Mesodermal cell (in vitro differentiated cells): Measurements from ENCODE around the gene SPATA13.
A peak's percentile ranks its signal among the peaks of the same experiment; 100 is the strongest.

Experiments
- H3K27ac ChIP-seq: 2 replicates; pipeline ENCODE4 v1.7.0; 2013; ENCODE audit warnings: mild to moderate bottlenecking, low read depth, low read length, moderate library complexity; ENCODE audit not compliant: severe bottlenecking
- H3K36me3 ChIP-seq: 2 replicates; pipeline ENCODE4 v1.7.1; 2013; ENCODE audit warnings: mild to moderate bottlenecking, low read length, moderate library complexity; ENCODE audit not compliant: control insufficient read depth, insufficient read depth
- H3K4me1 ChIP-seq: one replicate; pipeline ENCODE4 v1.7.1; 2013; ENCODE audit warnings: mild to moderate bottlenecking, low read length; ENCODE audit not compliant: insufficient read depth, control insufficient read depth, poor library complexity, severe bottlenecking
- H3K4me3 ChIP-seq: 2 replicates; pipeline ENCODE4 v1.7.0; 2013; ENCODE audit warnings: low read length, control low read depth, mild to moderate bottlenecking; ENCODE audit not compliant: insufficient read depth, poor library complexity, severe bottlenecking; ENCODE audit errors: extremely low read depth
- H3K9me3 ChIP-seq: 2 replicates; pipeline ENCODE4 v1.7.1; 2013; ENCODE audit warnings: mild to moderate bottlenecking, low read length, moderate library complexity; ENCODE audit not compliant: control insufficient read depth
- WGBS, 2 experiments: methylation state at CpG; one replicate each; pipeline ENCODE4 v1.1.5; 2013; ENCODE audit warnings: missing lambda C conversion rate in 2 of 2; ENCODE audit not compliant: insufficient coverage in 2 of 2; 5-methylcytosine and 5-hydroxymethylcytosine counted together

SPATA13 gene

DNA sequence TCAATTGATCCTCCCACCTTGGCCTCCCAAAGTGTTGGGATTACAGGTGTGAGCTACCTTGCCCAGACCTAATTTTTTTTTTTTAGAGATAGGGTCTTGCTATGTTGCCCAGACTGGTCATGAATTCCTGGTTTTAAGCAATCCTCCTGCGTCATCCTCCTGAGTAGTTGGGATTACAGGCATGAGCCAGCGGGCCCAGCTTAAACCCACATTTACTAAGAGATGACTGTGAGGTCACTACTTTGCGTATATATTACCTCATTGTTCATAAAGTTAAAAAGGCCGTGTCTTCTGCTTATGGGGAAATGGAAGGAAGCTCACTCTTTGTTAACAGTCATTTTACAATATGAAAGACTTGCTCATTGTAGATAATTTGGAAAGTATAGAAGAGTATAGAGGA lies 109.3 kb downstream of the SPATA13 start:
- WGBS, 2 experiments, result 100% methylated on average over 2 of the region's 4 CpGs; no CpG with 5 or more reads in 1 of the 2 experiments

DNA sequence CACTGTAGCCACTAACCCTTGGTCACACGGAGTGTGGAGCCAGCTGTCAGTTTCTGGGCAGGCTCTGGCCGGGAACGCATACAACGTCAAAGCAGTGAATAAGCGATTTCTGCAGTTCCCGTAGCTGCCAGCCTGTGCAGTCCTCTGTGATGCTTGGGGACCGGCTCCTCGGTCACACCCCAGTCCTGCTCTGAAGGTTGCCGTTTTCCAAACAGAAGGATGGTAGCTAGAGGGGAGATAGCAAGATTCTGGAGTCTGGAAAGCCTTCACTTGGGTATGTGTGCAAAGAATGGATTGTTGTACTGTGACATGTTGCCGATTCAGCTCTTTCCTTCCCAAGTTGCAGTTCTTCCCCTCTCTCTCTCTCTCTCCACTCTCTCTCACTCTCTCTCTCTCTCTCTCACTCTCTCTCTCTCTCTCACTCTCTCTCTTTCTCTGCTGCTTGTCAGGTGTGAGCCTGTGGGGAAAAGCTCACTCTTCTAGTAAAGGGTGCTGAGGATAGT lies 110.2 kb downstream of the SPATA13 start:
- 63 to 64% methylated on average over 8 to 9 of the region's 10 CpGs for WGBS, 2 experiments
- Histone ChIP-seq H3K27ac (peak overlapping the region; percentile 74), H3K36me3 (peaks cover 2% of the 10 kb centered on the region), H3K4me3 (no peak overlapping the region), H3K4me1 (peaks cover 14% of the 10 kb centered on the region), H3K9me3 (no peaks in the 10 kb centered on the region)

More for the DNA sequence above, 109.3 kb downstream of the SPATA13 start:
- Histone ChIP-seq H3K36me3 (peaks cover 2% of the 10 kb centered on the region), H3K27ac (no peak overlapping the region), H3K9me3 (no peaks in the 10 kb centered on the region), H3K4me1 (peaks cover 14% of the 10 kb centered on the region), H3K4me3 (no peak overlapping the region)

DNA sequence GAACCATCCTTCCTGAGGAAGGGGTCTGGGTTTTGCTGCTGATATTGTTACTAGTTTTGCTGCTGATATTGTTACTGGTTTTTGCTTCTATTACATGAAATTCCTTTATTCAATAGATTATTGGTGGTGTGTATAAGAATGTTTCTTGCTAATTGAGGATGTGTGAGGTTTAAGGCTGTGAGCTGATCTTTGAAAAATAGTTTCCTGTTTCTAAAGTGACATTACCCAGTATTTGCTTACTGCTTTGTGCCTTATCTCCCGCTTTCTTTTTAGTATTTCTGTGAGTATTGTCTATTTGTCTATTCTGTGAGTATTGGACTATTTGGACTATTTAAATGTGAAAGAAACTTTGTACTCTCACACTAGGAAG lies 110.7 kb downstream of the SPATA13 start:
- Histone ChIP-seq H3K27ac (peak overlapping the region; percentile 74), H3K4me3 (no peak overlapping the region), H3K36me3 (peaks cover 2% of the 10 kb centered on the region), H3K4me1 (peaks cover 14% of the 10 kb centered on the region), H3K9me3 (no peaks in the 10 kb centered on the region)
- no CpG with 5 or more reads among the region's 1 CpG for WGBS, 2 experiments

DNA sequence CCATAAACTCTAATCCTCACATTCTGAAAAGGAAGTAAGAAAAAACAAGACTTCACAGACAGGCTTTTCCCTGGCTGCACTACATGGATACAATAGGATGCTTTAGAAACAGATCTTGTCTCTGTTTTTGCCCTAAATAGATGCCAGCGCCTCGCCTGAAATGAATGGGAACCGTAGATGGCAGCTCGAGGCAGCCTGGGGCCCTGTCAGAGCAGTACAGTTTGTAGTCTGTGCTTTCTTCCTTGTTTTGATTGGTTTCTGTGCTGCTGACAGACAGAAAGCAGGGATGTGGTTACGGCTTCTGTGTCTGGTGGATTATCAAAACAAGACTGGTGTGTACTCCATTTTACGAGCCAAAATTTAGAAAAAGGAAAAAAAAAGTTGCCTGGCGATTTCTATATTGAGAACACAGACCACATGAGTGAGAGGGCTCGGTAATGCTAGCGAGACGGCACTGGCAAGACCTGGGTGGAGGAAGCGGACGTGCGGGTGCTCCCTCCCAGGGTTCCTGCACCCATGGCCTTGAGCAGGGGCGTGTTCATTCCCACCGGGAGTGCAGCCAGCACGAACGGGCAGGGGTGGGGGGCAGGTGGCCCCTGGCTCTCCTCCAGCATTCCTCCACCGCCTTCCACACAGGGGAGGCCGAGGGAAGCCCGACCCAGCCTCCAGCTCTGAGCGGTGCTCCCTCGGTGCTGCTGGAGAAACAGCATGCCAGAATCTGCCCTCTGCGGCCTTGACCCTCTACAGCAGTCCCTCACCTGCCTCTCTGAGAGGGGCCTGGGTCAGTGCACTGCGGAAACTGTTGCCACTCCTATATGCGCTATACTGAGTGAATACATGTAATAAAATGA lies 111.3 kb downstream of the SPATA13 start:
- peaks cover 2% of the 10 kb centered on the region for H3K36me3 ChIP-seq
- peaks cover 14% of the 10 kb centered on the region for H3K4me1 ChIP-seq
- H3K9me3 ChIP-seq, result no peaks in the 10 kb centered on the region
- WGBS, 2 experiments, result 86 to 89% methylated on average over 19 to 21 of the region's 25 CpGs
- peak overlapping the region; percentile 74 for H3K27ac ChIP-seq
- no peak overlapping the region for H3K4me3 ChIP-seq

DNA sequence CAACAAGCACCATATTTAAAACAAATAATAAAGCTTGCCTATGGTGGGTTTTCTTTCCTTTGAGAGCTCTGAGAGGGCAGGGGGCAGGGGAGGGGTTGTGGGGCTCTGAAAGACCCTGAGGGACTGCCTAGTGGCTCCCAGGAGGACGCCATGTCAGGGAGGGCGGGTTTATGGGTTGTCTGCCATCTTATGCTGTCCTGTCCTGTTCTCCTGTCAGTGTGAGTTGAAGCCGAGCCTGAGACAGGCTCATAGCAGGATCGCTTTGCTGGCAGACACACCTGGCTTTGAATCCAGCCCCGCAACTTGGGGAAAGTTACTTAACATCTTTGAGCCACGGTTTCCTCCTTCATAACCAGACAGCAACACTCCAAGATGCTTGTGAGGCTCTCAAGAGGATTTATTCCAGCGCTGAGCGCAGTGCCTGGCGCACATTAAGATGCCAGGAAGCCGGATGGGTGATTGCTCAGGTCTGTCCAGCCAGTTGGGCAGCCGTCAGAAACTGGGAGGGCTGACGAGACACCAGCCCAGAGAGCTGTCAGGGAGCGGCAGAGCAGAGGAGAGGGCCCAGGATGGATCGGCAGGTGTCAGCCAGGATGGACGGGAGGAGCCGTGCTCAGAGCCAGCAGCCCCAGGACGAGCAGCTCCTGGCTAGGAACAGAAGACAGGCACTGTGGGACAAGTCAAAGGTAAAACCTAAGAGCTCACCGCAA lies 112.1 kb downstream of the SPATA13 start:
- 89 to 91% methylated on average over 17 to 18 of the region's 18 CpGs for WGBS, 2 experiments
- no peaks in the 10 kb centered on the region for H3K9me3 ChIP-seq
- no peak overlapping the region for H3K4me3 ChIP-seq
- peaks cover 14% of the 10 kb centered on the region for H3K4me1 ChIP-seq
- peaks cover 2% of the 10 kb centered on the region for H3K36me3 ChIP-seq
- peak overlapping the region; percentile 74 for H3K27ac ChIP-seq

DNA sequence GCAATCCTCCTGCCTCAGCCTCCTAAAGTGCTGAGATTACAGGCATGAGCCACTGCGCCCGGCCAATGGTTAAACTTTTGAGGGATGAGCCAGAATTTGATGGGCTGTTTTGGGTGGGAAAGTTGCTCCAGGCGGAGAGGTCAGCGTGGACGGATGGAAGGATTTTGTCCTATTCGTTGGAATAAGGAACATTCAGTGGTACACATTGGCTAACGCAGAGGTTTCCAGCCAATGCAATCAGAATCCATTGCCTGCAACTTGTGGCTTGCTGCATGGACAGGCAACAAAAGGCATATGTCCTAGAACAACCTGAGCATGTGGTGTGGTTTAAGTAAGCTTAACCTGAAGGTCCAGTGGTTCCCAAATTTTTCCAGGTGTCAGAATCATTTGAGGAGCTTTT lies 113.4 kb downstream of the SPATA13 start:
- 96 to 97% methylated on average over 5 to 7 of the region's 7 CpGs for WGBS, 2 experiments
- H3K4me1 ChIP-seq, result peaks cover 14% of the 10 kb centered on the region
- no peaks in the 10 kb centered on the region for H3K9me3 ChIP-seq
- H3K27ac ChIP-seq, result no peak overlapping the region
- no peak overlapping the region for H3K4me3 ChIP-seq
- H3K36me3 ChIP-seq, result peaks cover 2% of the 10 kb centered on the region

DNA sequence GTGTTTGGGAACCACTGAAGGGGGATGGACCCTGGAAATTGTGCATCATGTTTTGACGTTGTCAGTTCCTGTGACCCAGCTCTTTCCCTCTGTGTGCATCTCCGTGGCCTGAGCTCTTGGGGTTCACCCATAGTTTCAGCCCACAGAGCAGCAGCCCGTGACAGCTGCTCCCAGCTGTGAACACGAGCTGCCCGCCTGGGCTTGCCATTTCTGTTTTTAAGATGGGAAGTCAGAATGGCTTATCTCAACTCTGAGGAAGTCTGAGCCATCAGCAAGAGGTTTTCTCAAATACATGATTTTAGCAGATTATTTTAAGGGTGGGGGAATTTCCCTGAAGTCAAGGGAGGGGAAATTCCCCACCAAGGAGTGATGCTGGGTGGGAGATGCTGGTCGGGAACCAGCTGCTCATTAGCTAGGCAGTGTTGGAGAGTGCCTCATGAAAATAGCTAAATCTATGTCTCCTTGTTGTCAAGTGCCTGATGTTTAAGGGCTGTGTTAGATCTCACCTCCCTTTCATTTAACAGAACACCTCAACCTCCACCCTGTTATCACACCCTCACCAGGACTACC lies 114.0 kb downstream of the SPATA13 start:
- WGBS, 2 experiments, result 77 to 83% methylated on average over 1 to 4 of the region's 6 CpGs
- Histone ChIP-seq H3K27ac (no peak overlapping the region), H3K4me1 (peaks cover 14% of the 10 kb centered on the region), H3K4me3 (no peak overlapping the region), H3K36me3 (no peaks in the 10 kb centered on the region), H3K9me3 (no peaks in the 10 kb centered on the region)

DNA sequence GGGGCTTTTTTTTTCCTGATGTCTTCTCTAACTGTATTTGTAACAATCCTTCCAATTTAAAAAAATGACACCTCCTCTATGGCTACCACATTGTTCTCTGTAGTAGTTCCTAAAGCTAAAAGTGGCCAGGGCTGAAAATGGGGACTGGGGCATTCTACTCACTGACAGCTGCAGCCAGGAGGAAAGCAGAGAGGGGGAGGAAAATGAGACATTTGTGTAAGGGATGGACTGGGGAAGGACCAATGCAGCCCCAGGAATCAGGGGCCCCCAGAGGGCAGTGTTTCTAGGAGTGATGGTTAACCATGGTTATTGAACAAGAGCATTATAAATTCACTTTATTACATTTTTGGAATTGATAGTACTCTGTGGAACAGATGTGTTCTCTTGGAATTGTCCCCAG lies 114.5 kb downstream of the SPATA13 start:
- H3K9me3 ChIP-seq, result no peaks in the 10 kb centered on the region
- no peaks in the 10 kb centered on the region for H3K36me3 ChIP-seq
- no peak overlapping the region for H3K27ac ChIP-seq
- H3K4me1 ChIP-seq, result peaks cover 15% of the 10 kb centered on the region
- no peak overlapping the region for H3K4me3 ChIP-seq

DNA sequence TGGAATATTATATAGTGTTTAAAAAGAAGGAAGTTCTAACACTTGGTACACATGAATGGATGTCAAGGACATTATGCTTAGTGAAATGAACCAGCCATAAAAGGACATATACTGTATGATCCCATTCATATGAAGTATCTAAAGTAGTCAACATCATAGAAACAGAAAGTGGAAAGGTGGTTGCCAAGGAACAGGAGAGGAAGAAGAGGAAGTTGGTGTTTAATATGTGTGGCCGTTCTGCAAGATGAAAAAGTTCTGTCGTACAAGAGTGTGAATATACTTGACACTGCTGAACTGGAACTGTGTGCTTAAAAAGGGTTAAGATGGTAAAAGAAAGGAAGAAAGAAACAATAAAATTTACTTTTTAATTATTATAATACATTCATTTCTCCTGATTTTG lies 115.8 kb downstream of the SPATA13 start:
- Histone ChIP-seq H3K27ac (no peak overlapping the region), H3K36me3 (no peaks in the 10 kb centered on the region), H3K4me1 (peaks cover 13% of the 10 kb centered on the region), H3K9me3 (no peaks in the 10 kb centered on the region), H3K4me3 (no peak overlapping the region)
- 82 to 100% methylated on average over 2 of the region's 2 CpGs for WGBS, 2 experiments

DNA sequence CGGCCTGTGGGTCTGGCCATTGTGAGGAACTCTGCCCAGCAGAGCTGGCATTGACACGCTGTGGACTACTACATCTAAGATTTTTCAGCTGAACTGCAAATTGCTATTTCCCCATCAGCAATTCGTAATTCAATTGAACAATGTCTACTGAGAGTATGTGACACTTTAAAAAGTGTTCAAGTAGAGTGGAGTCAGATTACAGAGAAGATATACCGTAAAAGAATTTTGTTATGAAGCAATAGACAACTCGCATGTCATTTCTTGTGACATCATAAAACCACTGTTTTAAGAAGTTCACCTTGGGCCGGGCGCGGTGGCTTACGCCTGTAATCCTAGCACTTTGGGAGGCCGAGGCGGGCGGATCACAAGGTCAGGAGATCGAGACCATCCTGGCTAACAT lies 116.3 kb downstream of the SPATA13 start:
- peaks cover 13% of the 10 kb centered on the region for H3K4me1 ChIP-seq
- H3K9me3 ChIP-seq, result no peaks in the 10 kb centered on the region
- H3K27ac ChIP-seq, result no peak overlapping the region
- no peak overlapping the region for H3K4me3 ChIP-seq
- 88 to 94% methylated on average over 5 to 10 of the region's 13 CpGs for WGBS, 2 experiments
- no peaks in the 10 kb centered on the region for H3K36me3 ChIP-seq
